GM19351 (cell line): ENCODE data around the gene GPR179.

ENCODE experiments used
- ATAC-seq: cut with Tn5 transposase; IDR thresholded peaks from one replicate; pipeline ENCODE4 v1.9.1; 2021; ENCODE audit warnings: mild to moderate bottlenecking, moderate library complexity; ENCODE audit not compliant: unreplicated experiment

The GPR179 gene

DNA sequence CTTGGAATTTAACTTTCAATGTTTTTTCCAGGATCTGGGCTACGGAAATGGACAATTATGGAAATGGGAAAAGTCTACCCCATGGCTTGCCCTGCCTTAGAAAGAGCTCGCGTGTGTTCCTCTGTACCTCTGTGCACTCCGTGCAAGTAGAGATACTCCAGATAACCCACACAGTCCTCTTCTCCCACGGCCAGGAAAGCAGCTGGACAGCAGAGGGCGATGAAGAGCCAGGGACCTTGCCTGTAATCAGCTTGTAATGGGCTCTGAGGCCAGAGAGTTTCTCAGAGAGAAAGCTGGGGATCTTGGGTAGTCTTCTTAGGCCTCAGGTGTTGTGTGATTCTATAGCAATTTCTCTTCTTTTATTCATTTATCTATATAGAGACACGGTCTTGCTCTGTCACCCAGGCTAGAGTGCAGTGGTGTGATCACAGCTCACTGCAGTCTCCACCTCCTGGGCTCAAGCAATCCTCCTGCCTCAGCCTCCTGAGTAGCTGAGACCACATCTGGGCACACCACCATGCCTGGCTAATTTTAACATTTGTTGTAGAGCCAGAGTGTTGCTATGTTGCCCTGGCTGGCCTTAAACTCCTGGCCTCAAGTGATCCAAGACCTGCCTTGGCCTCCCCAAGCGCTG, 5.5 kb upstream of the GPR179 start:
- no peak for ATAC-seq

DNA sequence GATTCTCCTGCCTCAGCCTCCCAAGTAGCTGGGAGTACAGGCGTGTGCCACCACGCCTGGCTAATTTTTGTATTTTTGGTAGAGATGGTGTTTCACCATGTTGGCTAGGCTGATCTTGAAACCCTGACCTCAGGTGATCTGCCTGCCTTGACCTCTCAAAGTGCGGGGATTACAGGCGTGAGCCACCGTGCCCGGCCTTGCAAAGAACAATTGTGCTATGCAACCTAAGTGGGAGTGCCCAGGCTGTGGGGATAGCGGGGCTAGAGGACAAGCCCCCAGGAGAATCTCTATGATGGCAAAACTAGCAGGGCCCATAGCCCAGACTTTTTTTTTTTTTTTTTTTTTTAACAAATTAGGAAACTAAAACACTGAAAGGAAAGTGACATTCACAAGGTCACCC, 2.0 kb upstream of the GPR179 start:
- no peak for ATAC-seq

DNA sequence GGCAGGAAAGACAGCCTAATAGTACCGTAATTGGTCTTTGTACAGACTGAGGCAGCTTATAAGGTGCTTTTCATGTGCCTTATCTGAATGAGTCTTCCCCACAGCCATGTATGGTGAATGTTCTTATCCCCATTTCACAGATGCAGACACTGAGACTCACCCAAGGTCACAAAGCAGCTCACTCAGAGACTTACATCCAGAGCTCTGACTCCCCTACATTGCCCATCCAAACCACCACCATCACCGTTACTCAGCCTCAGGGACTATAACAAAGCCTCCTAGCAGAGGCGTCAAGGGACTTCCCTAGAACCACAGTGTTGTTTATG, 627 bp upstream of the GPR179 start:
- ATAC-seq, result no peak

DNA sequence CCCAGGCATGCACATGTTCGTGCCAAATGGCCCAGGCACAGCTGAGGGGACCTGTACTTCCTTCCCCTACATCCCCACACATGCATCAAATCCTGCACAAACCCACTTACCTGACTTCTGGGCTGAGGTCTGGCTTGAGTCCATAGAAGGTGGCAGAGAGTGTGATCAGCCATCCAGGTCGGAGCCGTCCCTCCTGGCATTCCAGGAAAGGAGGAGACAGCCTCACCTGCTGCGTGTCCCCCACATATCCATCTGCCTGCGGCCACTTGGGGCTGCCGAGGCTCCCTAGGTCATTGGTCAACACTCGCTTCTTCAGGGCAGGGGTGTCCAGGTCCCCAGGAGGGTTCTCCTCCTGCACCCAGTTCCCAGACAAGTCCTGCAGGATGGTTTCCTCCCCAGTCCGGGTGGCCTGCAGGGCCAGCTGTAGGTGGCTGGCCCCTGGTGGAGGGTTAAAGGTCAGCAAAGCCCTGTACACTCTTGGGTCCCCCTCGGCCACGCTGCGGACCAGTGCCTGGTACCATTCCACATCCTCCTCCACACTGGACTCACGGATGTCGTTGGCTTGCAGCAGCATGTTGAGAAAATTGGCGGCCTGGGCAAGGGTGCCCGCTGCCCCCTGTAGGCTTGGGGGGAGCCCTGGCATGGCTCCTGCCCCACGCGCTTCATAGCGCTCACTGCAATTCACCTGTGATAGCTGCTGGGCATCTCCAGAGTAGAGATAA, 709 bp downstream of the GPR179 start:
- ATAC-seq, result no peak

DNA sequence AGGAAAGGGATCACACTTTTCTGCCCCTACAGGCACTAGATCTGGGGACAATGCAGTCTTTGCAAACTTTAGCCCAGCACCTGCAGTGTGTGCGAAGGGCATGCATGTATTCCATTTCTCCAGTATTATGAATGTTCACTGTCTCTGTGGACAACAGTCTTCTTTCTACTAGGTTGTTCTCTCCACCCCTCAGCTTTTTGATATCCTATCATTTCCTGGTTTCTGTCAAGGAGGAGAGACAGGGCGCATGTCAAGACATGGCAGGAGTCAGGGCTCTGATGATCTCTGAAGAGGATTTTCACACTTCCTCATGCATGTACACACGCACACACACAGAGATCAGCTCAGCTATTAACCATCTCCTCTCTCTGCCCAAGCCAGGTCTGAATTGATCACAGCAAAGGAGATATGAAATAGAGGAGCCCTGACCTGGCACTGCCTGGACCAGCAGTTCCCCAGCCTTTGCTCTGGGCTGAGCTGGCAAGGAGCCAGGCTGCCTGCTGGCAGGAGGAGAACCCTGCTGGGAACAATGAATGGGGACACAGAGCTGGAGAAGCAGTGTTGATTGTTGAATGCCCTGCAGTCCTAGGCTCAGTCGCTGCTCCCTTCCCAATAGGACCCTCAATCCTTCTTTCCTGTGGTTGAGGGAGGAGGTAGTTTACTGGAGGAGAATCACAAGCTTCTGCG, 2.6 kb downstream of the GPR179 start:
- no peak for ATAC-seq

DNA sequence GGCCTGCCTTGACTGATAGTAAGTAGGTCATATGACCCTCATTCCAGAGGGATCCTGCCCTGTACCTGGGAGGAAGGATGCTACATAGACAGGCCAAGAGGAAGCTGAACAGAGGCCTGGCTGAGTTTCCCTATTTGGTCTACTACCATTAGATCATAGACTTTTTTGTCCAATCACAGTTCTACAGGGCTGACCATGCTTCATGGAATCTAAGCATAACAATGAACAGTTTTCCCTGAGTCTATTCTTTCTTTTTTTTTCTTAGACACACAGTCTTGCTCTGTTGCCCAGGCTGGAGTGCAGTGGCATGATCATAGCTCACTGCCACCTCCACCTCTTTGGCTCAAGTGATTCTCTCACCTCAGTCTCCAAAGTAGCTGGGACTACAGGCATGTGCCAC, 3.9 kb downstream of the GPR179 start:
- no peak for ATAC-seq

DNA sequence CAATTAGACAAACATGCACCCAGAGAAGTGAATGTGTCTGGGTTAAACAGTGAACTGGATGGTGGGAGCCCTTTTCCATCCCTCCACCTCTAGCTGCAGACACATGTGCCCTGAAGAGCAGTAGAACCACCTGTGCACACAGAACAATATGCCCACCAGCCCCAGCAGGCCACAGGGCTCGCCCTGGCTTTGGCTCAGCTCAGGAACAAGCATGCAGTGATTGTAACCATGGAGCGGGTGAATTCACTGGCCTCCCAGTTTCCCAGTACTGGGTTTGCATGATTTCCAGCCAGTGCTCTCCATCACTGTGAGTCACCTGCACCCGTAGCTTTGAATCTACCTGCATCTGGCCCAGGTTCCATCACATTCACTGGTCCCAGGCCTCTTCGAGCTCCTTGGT, 5.2 kb downstream of the GPR179 start:
- no peak for ATAC-seq

DNA sequence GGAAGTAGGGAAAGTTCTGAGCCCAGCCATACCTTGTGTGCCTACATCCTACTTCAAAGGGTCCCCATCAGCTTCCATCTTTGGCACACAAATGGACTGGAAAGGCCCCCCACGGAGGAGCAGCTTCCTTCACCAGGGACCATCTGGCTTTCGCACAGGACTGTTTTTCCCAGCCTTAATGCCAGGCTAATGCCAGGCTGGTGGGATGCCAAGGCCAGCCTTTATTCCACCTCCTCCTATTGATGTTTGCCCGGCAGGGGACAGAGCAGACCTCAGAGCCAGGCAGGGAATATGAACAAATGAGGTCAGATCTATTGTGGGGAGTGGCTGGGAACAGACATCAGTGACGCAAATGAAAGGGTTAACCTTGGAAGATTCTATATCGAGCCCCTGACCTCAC, 5.7 kb downstream of the GPR179 start:
- ATAC-seq, result no peak

DNA sequence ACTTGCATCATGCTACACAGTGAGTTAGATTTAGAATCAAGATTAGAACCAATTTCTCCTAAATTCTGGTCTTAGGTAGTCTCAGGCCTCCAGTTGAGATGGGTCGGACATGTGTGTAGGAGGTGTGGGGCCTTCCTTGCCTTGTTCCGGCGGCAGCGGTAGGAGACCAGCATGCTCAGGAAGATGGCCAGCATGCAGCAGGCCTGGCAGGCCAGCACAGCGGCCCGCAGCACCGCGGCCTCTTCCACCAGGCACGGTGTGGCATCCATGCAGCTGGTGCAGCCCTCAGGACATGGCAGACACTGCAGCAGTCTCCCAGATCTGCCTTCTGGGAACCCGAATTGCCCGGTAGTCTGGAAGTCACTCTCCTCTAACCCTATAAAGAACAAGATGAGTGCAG, 6.9 kb downstream of the GPR179 start:
- ATAC-seq, result no peak

DNA sequence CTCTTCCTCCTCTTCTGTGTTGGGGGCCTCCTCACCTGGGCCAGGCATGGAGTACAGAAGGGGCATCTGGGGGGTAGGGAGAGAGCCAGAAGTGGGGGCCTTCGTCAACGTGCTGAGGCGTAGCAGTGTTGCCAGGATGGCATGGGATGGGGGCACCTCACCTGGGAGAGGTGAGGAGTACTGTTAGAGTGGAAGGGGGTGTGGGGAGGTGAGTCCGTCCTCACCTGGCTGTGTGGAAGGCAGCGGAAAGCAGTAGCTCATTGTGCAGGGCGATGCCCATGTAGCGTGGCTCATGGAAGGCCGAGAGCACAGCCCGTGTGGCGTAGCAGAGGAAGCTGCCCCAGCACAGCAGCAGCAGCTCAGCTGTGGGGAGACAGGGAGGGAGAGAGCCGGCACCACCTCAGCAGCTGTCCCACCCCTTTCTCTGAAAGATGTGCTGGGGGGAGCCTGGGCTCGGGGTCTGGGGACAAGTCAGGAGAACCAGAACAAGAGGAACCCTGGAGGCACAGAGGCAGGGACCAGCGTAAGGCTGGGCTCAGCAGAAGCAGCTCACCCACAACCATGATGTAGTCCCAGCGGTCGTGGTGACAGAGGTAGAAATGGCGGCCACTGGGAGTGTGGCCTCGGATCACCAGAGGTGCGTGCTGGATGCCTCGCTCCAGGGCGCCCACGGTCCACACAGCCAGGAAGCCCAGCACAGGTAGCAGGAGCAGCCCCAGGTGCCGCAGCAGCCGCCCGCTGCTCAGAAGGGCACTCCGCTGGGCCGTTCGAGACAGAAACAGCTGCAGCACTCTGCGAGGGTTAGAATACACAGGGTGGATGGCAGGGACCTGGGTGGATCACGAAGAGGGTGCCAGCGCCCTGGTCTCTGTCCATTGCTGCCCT, 9.0 kb downstream of the GPR179 start:
- ATAC-seq, result no peak

DNA sequence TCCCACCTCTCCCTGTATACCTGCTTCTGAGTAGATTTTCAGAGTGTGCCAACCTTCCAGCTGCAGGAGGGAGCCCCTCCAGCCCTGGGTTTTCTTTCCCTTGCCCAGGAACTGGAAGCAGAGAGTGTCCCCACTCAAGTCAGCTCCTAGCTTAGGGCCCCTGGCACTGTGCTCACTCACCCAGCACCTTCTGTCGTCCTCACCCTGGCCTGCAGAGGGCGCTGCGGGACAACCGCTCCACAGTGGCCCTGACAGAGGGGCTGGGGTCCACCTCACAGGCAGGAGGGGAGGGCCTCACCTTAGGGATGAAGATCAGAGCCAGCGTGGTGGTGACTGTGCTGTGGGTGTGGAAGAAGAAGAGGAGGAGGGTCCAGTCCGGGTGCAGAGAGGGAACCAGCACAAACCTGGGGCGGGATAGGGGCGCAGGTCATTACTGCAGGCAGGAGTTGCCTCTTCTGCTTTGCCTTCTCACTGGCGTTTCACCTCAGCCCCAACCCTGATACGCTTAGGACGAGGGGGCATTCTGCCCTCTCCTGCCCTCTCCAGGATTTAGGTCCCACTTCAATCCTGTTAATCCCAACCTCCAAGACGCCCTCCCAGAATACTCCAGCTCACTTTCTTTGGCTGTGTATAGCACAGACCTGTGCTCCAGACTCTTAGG, 10.0 kb downstream of the GPR179 start:
- no peak for ATAC-seq

DNA sequence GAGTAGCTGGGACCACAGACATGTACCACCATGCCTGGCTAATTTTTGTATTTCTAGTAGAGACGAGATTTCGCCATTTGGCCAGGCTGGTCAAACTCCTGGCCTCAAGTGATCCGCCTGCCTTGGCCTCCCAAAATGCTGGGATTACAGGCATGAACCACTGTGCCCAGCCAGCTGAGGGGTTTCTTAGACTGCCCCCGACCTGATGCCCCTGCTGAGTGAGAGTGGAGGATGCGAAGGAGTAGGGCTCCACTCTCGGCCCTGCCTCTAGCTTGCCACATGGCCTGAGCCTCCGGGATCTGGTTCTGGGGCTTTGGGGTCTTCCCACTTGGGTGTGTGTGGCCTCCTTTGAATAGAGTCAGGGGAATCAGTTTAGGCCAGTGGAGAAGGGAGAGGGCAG, 11.0 kb downstream of the GPR179 start:
- no peak for ATAC-seq

DNA sequence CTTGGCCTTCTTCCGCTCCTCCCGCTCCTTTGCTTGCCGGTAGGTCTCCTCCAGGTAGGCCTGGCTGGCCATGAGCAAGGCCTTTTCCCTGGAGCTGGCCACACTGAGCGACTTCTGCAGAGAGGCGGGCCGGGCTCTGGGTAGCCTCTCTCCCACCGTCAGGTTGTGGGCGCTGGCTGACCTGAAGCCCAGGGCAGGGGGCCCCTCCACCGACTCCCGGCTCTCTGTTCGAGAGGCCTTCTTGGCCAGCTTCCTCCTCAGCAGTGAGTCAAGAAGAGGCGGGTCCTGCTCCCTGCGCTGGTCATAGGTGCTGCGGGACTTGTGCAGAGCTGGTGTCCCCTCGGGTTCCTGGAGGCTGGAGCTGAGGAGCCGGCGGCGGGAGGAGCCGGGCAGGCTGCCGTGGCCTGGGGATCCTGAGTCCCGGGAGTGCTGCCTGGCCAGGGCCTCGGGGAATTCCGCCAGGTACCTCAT, 12.8 kb downstream of the GPR179 start:
- ATAC-seq, result no peak

DNA sequence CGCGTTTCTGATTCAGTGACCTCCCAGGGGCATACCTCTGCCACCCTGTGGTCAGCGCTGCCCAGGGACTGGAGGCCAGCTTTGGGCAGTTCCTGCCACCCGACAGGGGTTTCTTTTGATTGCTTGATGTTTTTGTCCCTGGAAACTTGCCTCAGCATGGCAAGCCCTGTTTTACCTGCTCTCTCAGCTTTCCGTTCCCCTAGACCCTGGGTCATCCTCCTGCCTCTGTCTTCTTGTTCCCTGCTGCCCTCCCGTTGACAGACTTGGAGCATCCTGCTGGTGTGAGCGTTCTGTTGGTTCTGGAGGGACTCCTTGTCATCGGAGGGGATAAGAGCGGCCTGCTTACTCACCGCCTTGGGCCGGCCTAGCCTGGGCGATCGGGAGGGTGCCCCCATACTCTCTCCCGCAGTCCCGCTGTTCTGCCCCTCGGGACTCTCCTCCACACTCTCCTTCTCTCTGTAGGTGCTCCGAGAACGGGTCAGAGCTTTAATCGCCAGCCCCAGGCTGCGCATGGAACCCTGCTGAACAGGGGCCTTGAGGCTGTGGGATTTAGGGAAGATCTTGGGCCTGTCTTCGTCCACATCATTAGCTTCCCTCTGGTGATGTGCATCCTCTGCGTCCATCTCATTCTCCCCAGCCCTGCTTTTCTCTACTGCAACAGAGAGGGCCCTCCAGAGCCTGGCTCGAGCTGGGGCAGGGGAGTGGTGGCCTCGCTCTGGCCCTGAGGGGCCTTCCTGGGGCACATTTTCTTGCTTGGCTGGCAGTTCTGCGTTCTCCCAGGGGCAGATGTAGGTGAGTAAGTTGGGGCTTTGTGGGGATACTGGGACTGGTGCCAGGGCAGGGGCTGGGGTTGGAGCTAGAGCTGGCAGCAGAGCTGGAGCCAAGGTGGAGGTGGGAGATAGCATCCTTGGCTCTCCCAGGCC, 13.7 kb downstream of the GPR179 start:
- ATAC-seq, result no peak

DNA sequence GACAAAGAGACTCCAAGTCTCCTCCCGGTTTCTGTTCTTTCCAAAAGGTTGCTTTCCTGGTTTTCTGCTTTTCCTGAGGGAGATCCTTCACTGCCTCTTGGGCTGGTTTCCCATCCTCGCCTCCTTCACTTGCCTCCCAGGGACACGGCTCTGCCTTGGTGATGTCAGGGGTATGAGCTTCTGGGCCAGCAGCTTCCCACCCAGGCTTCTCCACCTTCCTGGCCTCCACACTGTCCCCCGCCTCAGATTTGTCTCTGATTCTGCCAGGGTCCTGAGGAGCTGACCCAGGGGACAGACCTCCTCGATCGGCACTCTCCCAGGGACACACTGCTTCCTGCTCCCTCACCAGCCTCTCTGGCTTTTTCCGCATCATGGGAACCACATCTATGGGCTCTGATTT, 14.5 kb downstream of the GPR179 start:
- no peak for ATAC-seq

DNA sequence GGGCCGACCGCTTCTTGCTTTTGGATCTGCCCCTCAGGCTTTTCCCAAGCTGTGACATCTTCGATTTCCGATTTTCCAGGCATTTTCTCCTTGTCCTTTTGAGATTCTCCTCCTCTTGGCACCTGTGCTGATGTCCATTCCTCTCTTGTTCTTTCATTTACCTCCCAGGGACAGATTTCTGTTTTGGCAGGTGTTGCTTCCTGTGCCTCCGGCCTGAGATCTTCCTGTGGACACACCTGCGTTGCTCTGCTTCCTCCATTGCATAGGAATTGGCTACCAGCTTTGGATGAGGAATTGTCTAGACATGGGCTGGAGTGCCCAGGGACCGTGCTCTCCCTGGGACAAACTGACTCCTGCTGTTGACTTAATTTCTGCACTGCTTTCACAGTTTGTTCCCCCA, 15.1 kb downstream of the GPR179 start:
- no peak for ATAC-seq

DNA sequence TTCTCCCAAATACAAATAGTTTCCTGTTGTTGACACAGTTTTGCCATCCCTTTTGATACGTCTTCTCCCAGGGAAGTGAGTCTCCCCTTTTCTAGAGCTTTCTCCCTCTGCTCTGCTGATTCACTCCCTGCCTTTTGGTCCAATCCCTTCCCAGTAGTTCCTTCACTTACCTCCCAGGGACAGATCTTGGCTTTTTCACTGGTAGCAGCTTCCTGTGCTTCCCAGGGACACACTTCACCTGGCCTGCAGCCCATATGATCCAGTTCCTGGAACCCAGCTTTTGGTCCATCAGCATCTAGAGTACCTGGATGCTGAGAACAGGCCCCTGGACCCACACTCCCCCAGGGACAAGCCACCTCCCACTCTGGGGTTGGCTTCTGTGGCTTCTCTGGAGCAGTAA, 15.8 kb downstream of the GPR179 start:
- ATAC-seq, result no peak

DNA sequence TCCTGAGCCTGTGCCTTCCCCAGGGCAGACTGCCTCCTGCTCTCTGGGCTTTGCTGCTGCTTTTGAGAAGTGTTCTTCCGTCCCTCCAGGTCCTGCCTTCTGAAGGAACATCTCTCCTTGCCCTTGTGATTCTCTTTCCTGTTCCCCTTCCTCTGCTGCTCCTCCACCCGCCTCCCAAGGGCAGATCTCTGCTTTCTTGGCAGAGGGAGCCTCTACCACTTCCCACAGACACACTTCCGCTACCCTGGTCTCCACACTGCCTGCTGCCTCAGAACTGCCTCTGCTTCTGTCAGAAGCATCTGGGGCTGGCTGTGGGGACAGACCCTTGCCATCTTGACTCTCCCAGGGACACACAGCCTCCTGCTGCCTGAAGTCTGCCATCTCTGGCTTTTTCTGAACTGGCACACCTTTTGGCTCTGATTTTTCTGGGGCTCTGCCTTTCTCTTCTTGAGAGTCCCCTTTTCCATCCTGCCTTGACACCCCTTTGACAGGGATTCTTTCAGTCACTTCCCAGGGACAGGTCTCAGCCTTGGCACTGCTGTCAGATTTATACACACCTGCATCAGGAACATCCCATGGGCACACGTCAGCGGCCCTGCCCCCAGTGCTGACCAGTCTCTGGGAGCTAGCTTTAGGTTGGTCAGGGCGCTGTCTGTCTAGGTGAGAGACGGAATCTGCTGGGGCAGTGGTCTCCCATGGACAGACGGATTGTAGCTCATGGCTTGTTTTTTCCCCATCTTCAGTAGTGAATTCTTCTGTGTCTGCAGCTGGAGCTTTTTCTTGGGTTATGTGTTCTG, 16.6 kb downstream of the GPR179 start:
- no peak for ATAC-seq
